Suprapubic skin (tissue), 3 donors: ENCODE results near the gene HOTAIR.

Experiments
- POLR2A ChIP-seq, 2 donors: fragments of 450-650 bp; IDR thresholded peaks; one replicate each; pipeline ENCODE4 v1.6.1; 2017; ENCODE audit warnings: antibody characterized with exemption in 2 of 2, mild to moderate bottlenecking in 2 of 2, moderate library complexity in 2 of 2
- TF ChIP-seq, protein P1 (sequence below), 2 donors: fragments of 200-600 bp in 1 of 2; fragments of 450-650 bp in 1 of 2; sonication (generic) in 1 of 2; IDR thresholded peaks; one replicate each; pipeline ENCODE4 v1.5.1; 2016 to 2019; ENCODE audit warnings: antibody characterized with exemption in 2 of 2, mild to moderate bottlenecking in 1 of 2, moderate library complexity in 1 of 2

DNA sequence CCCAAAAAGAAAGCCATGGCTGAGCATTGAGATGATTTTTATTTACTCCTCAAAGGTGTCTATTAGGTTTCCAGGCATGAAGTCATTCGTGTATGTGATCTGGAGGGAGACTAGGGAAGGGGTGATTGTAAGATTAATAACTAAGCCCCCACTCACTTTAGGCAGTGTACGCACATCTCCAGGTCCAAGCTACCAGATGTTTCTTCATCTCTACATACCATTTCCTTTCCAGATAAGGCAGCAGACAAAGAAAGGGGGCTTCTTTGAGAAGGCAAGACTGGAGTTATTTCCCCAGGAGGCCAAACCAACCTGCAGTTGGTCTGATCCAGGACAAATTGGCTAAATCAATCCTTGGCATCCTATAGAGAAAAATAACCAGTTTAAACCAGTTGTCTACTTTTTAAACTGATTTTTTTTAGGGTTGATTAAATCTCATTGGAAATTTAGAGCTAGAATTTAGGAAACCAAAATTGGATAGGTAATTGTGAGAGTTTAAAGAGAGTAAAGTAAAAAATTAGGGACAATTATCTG lies 32.2 kb downstream of the HOTAIR start:
- no peak for TF ChIP-seq POLR2A (IDR thresholded peaks at IDR 0.05)
- TF ChIP-seq, protein P1, sequence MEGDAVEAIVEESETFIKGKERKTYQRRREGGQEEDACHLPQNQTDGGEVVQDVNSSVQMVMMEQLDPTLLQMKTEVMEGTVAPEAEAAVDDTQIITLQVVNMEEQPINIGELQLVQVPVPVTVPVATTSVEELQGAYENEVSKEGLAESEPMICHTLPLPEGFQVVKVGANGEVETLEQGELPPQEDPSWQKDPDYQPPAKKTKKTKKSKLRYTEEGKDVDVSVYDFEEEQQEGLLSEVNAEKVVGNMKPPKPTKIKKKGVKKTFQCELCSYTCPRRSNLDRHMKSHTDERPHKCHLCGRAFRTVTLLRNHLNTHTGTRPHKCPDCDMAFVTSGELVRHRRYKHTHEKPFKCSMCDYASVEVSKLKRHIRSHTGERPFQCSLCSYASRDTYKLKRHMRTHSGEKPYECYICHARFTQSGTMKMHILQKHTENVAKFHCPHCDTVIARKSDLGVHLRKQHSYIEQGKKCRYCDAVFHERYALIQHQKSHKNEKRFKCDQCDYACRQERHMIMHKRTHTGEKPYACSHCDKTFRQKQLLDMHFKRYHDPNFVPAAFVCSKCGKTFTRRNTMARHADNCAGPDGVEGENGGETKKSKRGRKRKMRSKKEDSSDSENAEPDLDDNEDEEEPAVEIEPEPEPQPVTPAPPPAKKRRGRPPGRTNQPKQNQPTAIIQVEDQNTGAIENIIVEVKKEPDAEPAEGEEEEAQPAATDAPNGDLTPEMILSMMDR (IDR thresholded peaks at IDR 0.05): no peak
